Measurements from ENCODE around the gene ZNF358. TPM values are rescaled to one million over a fixed set of nuclear protein-coding genes. Genes with fewer than 3 reads are reported as not detected.
A peak's percentile ranks its signal among the peaks of the same experiment; 100 is the strongest.

The ZNF358 gene
- total RNA-seq, 1 donor from 2014 or later: 16.9 TPM

DNA sequence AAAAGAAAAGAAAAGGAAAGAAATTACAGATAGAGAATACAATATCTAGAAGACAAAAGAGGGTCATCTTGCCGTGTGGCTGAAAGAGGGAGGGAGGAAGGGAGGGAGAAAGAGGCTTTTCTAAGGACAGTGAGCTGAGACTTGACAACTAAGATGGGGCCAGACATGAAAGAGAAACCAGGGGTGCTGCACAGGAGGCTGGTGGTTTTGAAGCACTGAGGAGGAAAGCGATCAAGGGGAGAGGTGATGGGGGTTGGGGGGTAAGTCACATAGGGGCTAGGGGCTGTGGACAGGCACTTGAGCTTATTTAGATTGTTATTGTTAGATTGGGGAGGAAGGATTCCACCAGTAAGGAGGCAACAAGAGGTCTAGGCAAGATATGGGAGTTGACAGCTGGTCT lies 36.9 kb downstream of the ZNF358 start:
- H3K36me3 ChIP-seq: no peaks in the 10 kb centered on the region
- peaks cover 14% of the 10 kb centered on the region for H3K36me3 Mint-ChIP-seq
- peaks cover 7% of the 10 kb centered on the region for H3F3A ChIP-seq (ENCODE audit: low read depth)
- H3K4me1 Mint-ChIP-seq: peaks cover 4% of the 10 kb centered on the region
- H3K27ac Mint-ChIP-seq: no peak overlapping the region
- no peaks in the 10 kb centered on the region for H3K9me3 ChIP-seq (ENCODE audit: low read depth)
- H3K9ac ChIP-seq: no peak overlapping the region
- H3K27ac ChIP-seq: no peak overlapping the region
- H3K9me3 Mint-ChIP-seq: no peaks in the 10 kb centered on the region
- no peak overlapping the region for H2AFZ ChIP-seq (replicated peaks)
- no peak overlapping the region for H3K4me3 Mint-ChIP-seq
- TF ChIP-seq, protein P1, sequence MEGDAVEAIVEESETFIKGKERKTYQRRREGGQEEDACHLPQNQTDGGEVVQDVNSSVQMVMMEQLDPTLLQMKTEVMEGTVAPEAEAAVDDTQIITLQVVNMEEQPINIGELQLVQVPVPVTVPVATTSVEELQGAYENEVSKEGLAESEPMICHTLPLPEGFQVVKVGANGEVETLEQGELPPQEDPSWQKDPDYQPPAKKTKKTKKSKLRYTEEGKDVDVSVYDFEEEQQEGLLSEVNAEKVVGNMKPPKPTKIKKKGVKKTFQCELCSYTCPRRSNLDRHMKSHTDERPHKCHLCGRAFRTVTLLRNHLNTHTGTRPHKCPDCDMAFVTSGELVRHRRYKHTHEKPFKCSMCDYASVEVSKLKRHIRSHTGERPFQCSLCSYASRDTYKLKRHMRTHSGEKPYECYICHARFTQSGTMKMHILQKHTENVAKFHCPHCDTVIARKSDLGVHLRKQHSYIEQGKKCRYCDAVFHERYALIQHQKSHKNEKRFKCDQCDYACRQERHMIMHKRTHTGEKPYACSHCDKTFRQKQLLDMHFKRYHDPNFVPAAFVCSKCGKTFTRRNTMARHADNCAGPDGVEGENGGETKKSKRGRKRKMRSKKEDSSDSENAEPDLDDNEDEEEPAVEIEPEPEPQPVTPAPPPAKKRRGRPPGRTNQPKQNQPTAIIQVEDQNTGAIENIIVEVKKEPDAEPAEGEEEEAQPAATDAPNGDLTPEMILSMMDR (IDR thresholded peaks at IDR 0.05): no peak
- TF ChIP-seq EZH2phosphoT487 (IDR thresholded peaks at IDR 0.05): no peak
- H3K79me2 ChIP-seq (ENCODE audit: low read depth): no peaks in the 10 kb centered on the region
- no peak overlapping the region for H3K4me3 ChIP-seq
- no peaks in the 10 kb centered on the region for H3K27me3 ChIP-seq
- H4K20me1 ChIP-seq (ENCODE audit: low read depth): no peaks in the 10 kb centered on the region
- H3K27me3 Mint-ChIP-seq (ENCODE audit: insufficient read depth, low read depth): peaks cover 7% of the 10 kb centered on the region
- H3K4me2 ChIP-seq: no peak overlapping the region
- no peaks in the 10 kb centered on the region for H3K4me1 ChIP-seq
- no peak for DNase-seq (ENCODE audit: low spot score)

DNA sequence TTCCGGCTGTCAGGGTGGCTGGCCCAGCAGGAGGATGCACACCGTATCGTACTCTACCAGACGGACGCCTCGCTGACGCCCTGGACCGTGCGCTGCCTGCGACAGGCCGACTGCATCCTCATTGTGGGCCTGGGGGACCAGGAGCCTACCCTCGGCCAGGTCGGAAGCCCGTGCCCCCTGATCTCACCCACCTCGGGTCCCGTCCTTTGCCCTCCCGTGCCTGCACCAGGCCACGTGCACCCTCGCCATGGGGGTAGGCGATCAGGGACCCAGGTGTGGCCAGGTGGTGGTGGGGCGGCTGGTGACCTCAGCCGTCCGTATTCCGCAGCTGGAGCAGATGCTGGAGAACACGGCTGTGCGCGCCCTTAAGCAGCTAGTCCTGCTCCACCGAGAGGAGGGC lies 38.7 kb downstream of the ZNF358 start:
- no peak overlapping the region for H3K9ac ChIP-seq
- TF ChIP-seq EZH2 (IDR thresholded peaks at IDR 0.05) (no peak), EZH2phosphoT487 (IDR thresholded peaks at IDR 0.05) (no peak)
- TF ChIP-seq, protein P1 (IDR thresholded peaks at IDR 0.05): no peak
- Mint-ChIP-seq H3K27ac (no peak overlapping the region), H3K9me3 (no peaks in the 10 kb centered on the region), H3K27me3 (ENCODE audit: insufficient read depth, low read depth) (peaks cover 8% of the 10 kb centered on the region), H3K36me3 (peaks cover 20% of the 10 kb centered on the region), H3K4me1 (peaks cover 4% of the 10 kb centered on the region), H3K4me3 (no peak overlapping the region)
- no peaks in the 10 kb centered on the region for H3K36me3 ChIP-seq
- H4K20me1 ChIP-seq (ENCODE audit: low read depth): no peaks in the 10 kb centered on the region
- DNase-seq (ENCODE audit: low spot score): no peak
- no peaks in the 10 kb centered on the region for H3K79me2 ChIP-seq (ENCODE audit: low read depth)
- H3K27me3 ChIP-seq: no peaks in the 10 kb centered on the region
- H3K4me3 ChIP-seq: no peak overlapping the region
- no peaks in the 10 kb centered on the region for H3K4me1 ChIP-seq
- H3K27ac ChIP-seq: no peak overlapping the region
- H3F3A ChIP-seq (ENCODE audit: low read depth): peaks cover 7% of the 10 kb centered on the region
- no peaks in the 10 kb centered on the region for H3K9me3 ChIP-seq (ENCODE audit: low read depth)
- H2AFZ ChIP-seq (replicated peaks): no peak overlapping the region
- no peak overlapping the region for H3K4me2 ChIP-seq

DNA sequence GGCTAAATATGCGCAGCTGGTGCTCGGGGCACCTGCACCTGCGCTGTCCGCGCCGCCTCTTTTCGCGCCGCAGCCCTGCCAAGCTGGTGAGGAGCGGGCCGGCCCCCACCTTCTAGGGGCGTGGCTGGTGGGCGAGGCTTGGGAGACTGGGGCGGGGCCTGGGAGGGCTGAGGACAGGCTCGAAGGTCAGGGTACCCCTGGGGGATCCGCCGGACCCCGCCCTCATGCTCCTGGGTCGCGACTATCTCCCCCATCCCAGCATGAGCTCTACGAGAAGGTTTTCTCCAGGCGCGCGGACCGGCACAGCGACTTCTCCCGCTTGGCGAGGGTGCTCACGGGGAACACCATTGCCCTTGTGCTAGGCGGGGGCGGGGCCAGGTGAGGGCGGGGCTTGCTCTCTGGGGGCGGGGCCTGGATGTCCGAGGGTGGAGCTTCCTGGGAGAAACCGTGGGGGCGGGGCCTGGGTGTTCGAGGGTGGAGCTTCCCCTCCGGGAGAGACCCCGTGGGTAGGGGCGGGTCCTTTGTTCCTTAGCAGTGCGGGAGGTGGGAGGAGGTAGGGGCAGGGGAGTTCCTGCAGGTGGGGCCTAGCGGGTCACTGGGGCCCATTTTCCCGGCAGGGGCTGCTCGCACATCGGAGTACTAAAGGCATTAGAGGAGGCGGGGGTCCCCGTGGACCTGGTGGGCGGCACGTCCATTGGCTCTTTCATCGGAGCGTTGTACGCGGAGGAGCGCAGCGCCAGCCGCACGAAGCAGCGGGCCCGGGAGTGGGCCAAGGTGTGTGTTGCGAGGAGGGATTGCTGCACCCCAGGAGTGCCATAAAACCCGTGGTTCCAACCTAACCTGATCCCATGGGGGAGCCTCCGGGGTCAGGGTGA lies 39.3 kb downstream of the ZNF358 start:
- Histone ChIP-seq H3K36me3 (no peaks in the 10 kb centered on the region), H3K4me1 (no peaks in the 10 kb centered on the region), H3K9me3 (ENCODE audit: low read depth) (no peaks in the 10 kb centered on the region), H4K20me1 (ENCODE audit: low read depth) (no peaks in the 10 kb centered on the region), H3K4me3 (no peak overlapping the region), H3K79me2 (ENCODE audit: low read depth) (no peaks in the 10 kb centered on the region), H2AFZ (replicated peaks) (no peak overlapping the region), H3K9ac (no peak overlapping the region), H3F3A (ENCODE audit: low read depth) (peaks cover 7% of the 10 kb centered on the region), H3K27ac (no peak overlapping the region), H3K4me2 (no peak overlapping the region), H3K27me3 (no peaks in the 10 kb centered on the region)
- H3K27ac Mint-ChIP-seq: no peak overlapping the region
- H3K4me1 Mint-ChIP-seq: peaks cover 4% of the 10 kb centered on the region
- TF ChIP-seq EZH2phosphoT487 (IDR thresholded peaks at IDR 0.05): no peak
- TF ChIP-seq, protein P1 (IDR thresholded peaks at IDR 0.05): no peak
- TF ChIP-seq EZH2 (IDR thresholded peaks at IDR 0.05): no peak
- DNase-seq (ENCODE audit: low spot score): peak; percentile 46
- no peak overlapping the region for H3K4me3 Mint-ChIP-seq
- H3K36me3 Mint-ChIP-seq: peaks cover 17% of the 10 kb centered on the region
- H3K9me3 Mint-ChIP-seq: no peaks in the 10 kb centered on the region
- peaks cover 5% of the 10 kb centered on the region for H3K27me3 Mint-ChIP-seq (ENCODE audit: insufficient read depth, low read depth)

Measured in neural progenitor cell (in vitro differentiated cells).